Natural killer cell (primary cell): ENCODE data around the gene WNT5A. TPM values are rescaled to one million over a fixed set of nuclear protein-coding genes. Genes with fewer than 3 reads are reported as not detected.

Experiments
- ATAC-seq, 3 donors: fragments of 150-1000 bp in 2 of 3; fragments of 200-7000 bp in 1 of 3; cut with Tn5 transposase; 1 replicate in 1 of 3; 2 replicates in 2 of 3; pipeline ENCODE4 v1.10.0; 2021; ENCODE audit warnings: mild to moderate bottlenecking in 2 of 3, moderate library complexity in 2 of 3
- DNase-seq, 2 donors: peaks; one replicate each; pipeline versions ENCODE4 v3.0.0 to v3.0.0-alpha.2; 2013 to 2021; ENCODE audit warnings: mixed read lengths in 1 of 2
- H3K27ac ChIP-seq: one replicate; pipeline ENCODE4 v1.5.1; 2013; ENCODE audit warnings: mild to moderate bottlenecking, low read length
- H3K27me3 ChIP-seq: one replicate; pipeline ENCODE4 v1.6.1; 2013; ENCODE audit warnings: low read length; ENCODE audit not compliant: control insufficient read depth, insufficient read depth
- H3K36me3 ChIP-seq: one replicate; pipeline ENCODE4 v1.6.1; 2013; ENCODE audit warnings: low read length; ENCODE audit not compliant: control insufficient read depth, insufficient read depth
- H3K4me1 ChIP-seq: one replicate; pipeline ENCODE4 v1.6.1; 2013; ENCODE audit warnings: low read length; ENCODE audit not compliant: control insufficient read depth, insufficient read depth
- H3K4me3 ChIP-seq: one replicate; pipeline ENCODE4 v1.5.1; 2013; ENCODE audit warnings: low read length
- H3K9me3 ChIP-seq: one replicate; pipeline ENCODE4 v1.6.1; 2013; ENCODE audit warnings: low read length; ENCODE audit not compliant: control insufficient read depth, insufficient read depth
- H3K27ac Mint-ChIP-seq, 2 donors: one replicate each; pipeline ENCODE4 v1.8.0; 2022; ENCODE audit warnings: mild to moderate bottlenecking in 2 of 2, mixed read lengths in 2 of 2, moderate library complexity in 1 of 2
- H3K27me3 Mint-ChIP-seq, 2 donors: one replicate each; pipeline ENCODE4 v1.8.0; 2022; ENCODE audit warnings: low read depth in 2 of 2, mixed read lengths in 2 of 2
- H3K36me3 Mint-ChIP-seq: one replicate; pipeline ENCODE4 v1.8.0; 2022; ENCODE audit warnings: mixed read lengths
- H3K4me1 Mint-ChIP-seq, 2 donors: one replicate each; pipeline ENCODE4 v1.8.0; 2022; ENCODE audit warnings: mixed read lengths in 2 of 2
- H3K4me3 Mint-ChIP-seq: one replicate; pipeline ENCODE4 v1.8.0; 2022; ENCODE audit warnings: mild to moderate bottlenecking, moderate library complexity, mixed read lengths
- H3K9me3 Mint-ChIP-seq, 2 donors: one replicate each; pipeline ENCODE4 v1.8.0; 2022; ENCODE audit warnings: mixed read lengths in 2 of 2
- WGBS: methylation state at CpG from one replicate; pipeline ENCODE4 v1.1.7; 2013; ENCODE audit warnings: missing lambda C conversion rate; ENCODE audit not compliant: insufficient coverage; 5-methylcytosine and 5-hydroxymethylcytosine counted together
- intact Hi-C: fragments of 100-400 bp; cut with micrococcal nuclease; formaldehyde crosslinking; loops from one replicate; pipeline ENCODE4 v1.14.2; 2022
- total RNA-seq, 4 donors: library from RNA; stranded (reverse); fragments of 120-200 nt in 1 of 4; gene quantifications; one replicate each; pipeline versions ENCODE4 v1.2.3 to v1.2.4, GENCODE V29; 2013 to 2022
- TF ChIP-seq, protein P1 (sequence below): fragments of 200-600 bp; IDR thresholded peaks from one replicate; pipeline ENCODE4 v1.8.0; 2022; ENCODE audit warnings: antibody characterized with exemption

WNT5A gene
- total RNA-seq, result not detected
- total RNA-seq (2013), result 0.02 TPM

DNA sequence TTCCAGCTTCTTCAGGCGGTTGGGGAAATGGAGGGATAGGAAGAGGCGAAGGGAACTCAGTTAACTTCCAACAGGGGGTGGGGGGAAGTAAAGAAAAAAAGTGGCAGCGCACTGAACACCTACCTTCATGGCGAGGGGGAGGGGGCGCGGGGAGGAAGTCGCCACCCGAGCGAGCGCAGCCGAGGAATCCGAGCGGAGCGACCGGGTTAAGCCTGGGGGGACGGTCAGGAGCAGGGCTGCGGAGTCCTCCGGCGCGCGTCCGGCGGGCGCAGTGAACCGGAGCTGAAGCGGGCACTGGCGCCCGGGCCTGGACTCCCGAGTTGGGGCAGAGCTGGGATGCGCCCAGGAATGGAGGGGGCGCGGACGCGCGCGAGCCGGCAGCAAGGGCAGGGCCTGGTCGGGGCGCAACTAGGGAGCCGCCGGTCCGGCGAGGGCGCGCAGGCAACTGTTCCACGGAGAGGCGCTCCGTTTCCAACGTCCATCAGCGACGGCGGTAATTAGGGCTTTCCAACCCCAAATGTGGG is at the start of gene WNT5A:
Gene WNT5A (minus strand): TSS at position 450 of the 524 bp plus-strand sequence. CDS start 321 bp downstream, at position 129.
- Histone ChIP-seq H3K4me1 (no peaks in the 10 kb centered on the region), H3K36me3 (no peaks in the 10 kb centered on the region), H3K4me3 (no peak within 1 kb of the TSS), H3K27me3 (peaks cover 33% of the 10 kb centered on the region), H3K27ac (no peak within 1 kb of the TSS), H3K9me3 (no peaks in the 10 kb centered on the region)
- H3K27me3 Mint-ChIP-seq, result peaks cover 52 to 66% of the 10 kb centered on the region in 2 donors
- no peaks in the 10 kb centered on the region for H3K36me3 Mint-ChIP-seq
- no peak for DNase-seq
- intact Hi-C loops, result no loop called here
- peaks cover 0 to 4% of the 10 kb centered on the region in 2 donors for H3K4me1 Mint-ChIP-seq
- WGBS, result 2% methylated on average over 52 of the region's 52 CpGs
- TF ChIP-seq, protein P1, sequence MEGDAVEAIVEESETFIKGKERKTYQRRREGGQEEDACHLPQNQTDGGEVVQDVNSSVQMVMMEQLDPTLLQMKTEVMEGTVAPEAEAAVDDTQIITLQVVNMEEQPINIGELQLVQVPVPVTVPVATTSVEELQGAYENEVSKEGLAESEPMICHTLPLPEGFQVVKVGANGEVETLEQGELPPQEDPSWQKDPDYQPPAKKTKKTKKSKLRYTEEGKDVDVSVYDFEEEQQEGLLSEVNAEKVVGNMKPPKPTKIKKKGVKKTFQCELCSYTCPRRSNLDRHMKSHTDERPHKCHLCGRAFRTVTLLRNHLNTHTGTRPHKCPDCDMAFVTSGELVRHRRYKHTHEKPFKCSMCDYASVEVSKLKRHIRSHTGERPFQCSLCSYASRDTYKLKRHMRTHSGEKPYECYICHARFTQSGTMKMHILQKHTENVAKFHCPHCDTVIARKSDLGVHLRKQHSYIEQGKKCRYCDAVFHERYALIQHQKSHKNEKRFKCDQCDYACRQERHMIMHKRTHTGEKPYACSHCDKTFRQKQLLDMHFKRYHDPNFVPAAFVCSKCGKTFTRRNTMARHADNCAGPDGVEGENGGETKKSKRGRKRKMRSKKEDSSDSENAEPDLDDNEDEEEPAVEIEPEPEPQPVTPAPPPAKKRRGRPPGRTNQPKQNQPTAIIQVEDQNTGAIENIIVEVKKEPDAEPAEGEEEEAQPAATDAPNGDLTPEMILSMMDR, result no peak
- no peak within 1 kb of the TSS for H3K4me3 Mint-ChIP-seq
- ATAC-seq, result no peak
- H3K9me3 Mint-ChIP-seq, result no peaks in the 10 kb centered on the region
- H3K27ac Mint-ChIP-seq, result no peak within 1 kb of the TSS

DNA sequence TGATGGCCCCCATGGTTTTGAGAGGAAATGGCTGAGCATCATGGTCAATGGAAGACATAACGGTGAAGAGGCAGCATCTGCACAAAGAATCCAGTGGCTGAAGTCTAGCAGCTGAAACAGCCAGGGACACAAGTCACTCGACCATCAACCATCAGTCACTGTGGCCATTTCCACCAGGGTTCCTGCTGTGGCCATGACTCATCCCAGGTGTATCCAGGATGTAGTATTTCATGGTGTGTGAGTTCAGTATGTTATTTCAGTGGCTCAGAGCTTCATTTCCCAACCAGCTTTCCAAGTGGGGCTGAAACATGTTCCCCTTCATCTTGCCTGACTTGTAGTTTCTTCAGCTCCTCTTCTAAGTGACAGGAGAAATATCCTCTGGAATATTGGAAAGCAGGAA is 47.8 kb upstream of the WNT5A start:
- Mint-ChIP-seq H3K27ac (no peak overlapping the region), H3K27me3 (no peaks in the 10 kb centered on the region), H3K9me3 (peaks cover 0 to 2% of the 10 kb centered on the region in 2 donors), H3K4me3 (no peak overlapping the region), H3K4me1 (no peaks in the 10 kb centered on the region), H3K36me3 (no peaks in the 10 kb centered on the region)
- Histone ChIP-seq H3K36me3 (no peaks in the 10 kb centered on the region), H3K9me3 (no peaks in the 10 kb centered on the region), H3K27ac (no peak overlapping the region), H3K4me1 (no peaks in the 10 kb centered on the region), H3K4me3 (no peak overlapping the region), H3K27me3 (no peaks in the 10 kb centered on the region)
- DNase-seq (no peak), ATAC-seq (no peak)
- intact Hi-C loops, result no loop called here
- TF ChIP-seq, protein P1, result no peak
- WGBS, result 80% methylated on average over 2 of the region's 2 CpGs

DNA sequence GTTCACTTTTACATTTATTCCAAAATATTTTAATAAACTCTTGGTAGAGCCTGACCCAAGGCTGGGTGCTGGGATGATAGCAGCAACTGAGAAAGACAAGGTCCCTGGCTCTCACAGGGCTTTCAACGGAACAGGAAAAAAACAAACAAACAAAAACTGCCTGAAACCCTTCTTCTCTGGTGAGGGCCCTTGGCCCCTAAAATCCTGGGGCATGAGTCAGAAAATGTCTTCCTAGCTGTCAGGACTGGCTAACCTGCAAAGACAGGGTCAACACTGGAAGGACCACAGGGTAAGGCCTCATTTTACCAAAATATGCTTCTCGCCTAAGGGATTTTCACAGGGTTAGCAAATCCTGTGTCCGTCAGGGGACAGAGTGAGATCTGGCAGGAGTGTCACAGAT is 45.7 kb upstream of the WNT5A start:
- no peak overlapping the region for H3K4me3 Mint-ChIP-seq
- H3K4me1 Mint-ChIP-seq, result no peaks in the 10 kb centered on the region
- H3K27ac ChIP-seq, result no peak overlapping the region
- no peak overlapping the region for H3K4me3 ChIP-seq
- no peaks in the 10 kb centered on the region for H3K4me1 ChIP-seq
- no peaks in the 10 kb centered on the region for H3K36me3 Mint-ChIP-seq
- intact Hi-C loops, result no loop called here
- DNase-seq, result no peak
- no peaks in the 10 kb centered on the region for H3K27me3 ChIP-seq
- no peaks in the 10 kb centered on the region for H3K9me3 ChIP-seq
- 90% methylated on average over 3 of the region's 3 CpGs for WGBS
- H3K27me3 Mint-ChIP-seq, result no peaks in the 10 kb centered on the region
- TF ChIP-seq, protein P1, result no peak
- no peaks in the 10 kb centered on the region for H3K36me3 ChIP-seq
- peaks cover 0 to 2% of the 10 kb centered on the region in 2 donors for H3K9me3 Mint-ChIP-seq
- no peak for ATAC-seq
- no peak overlapping the region for H3K27ac Mint-ChIP-seq

DNA sequence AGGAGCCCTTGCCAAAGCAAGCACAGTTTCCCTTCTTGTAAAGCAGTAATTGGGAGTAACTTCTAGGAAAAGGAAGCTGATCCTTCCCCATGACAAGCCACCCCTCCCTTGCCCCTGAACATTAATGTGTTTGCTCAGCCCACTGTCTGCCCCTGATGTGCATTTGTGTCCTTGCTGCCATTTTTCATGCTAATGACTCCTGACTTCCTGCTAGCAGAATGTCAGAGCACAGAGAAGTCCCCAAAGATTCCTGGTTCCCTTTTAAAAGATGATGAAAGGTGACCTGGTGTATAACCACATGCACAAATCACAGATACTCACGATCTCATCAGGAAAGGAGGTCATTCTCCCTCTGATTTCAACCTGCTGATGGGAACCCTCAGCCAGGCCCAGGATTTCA is 44.2 kb upstream of the WNT5A start:
- Histone ChIP-seq H3K4me3 (no peak overlapping the region), H3K36me3 (no peaks in the 10 kb centered on the region), H3K9me3 (no peaks in the 10 kb centered on the region), H3K27ac (no peak overlapping the region), H3K27me3 (no peaks in the 10 kb centered on the region), H3K4me1 (no peaks in the 10 kb centered on the region)
- ATAC-seq (no peak), DNase-seq (no peak)
- Mint-ChIP-seq H3K4me1 (no peaks in the 10 kb centered on the region), H3K27ac (no peak overlapping the region), H3K4me3 (no peak overlapping the region), H3K27me3 (no peaks in the 10 kb centered on the region), H3K9me3 (peaks cover 0 to 5% of the 10 kb centered on the region in 2 donors), H3K36me3 (no peaks in the 10 kb centered on the region)
- intact Hi-C loops, result no loop called here
- TF ChIP-seq, protein P1, result no peak
- 91% methylated on average over 1 of the region's 1 CpG for WGBS
